CD8-positive, alpha-beta memory T cell (primary cell): ENCODE data around the gene MTA2. TPM values are rescaled to one million over a fixed set of nuclear protein-coding genes. Genes with fewer than 3 reads are reported as not detected.
A peak's percentile ranks its signal among the peaks of the same experiment; 100 is the strongest.

Source experiments
- CTCF ChIA-PET: fragments of 350-600 bp; sonication (Branson Sonifier 250); formaldehyde crosslinking; loops from one replicate; lab custom pipeline; 2021; ENCODE audit warnings: antibody characterized with exemption; lab: Charles Lee
- POLR2A ChIA-PET: fragments of 350-600 bp; sonication (Branson Sonifier 250); formaldehyde crosslinking; loops from one replicate; lab custom pipeline; 2021; ENCODE audit warnings: antibody characterized with exemption; lab: Charles Lee
- DNase-seq, 5 donors: peaks; one replicate each; pipeline versions ENCODE4 v3.0.0 to v3.0.0-alpha.2; 2020 to 2022; ENCODE audit warnings: mixed read lengths in 1 of 5
- H3K27ac ChIP-seq: one replicate; pipeline ENCODE4 v1.7.0; 2013; ENCODE audit warnings: low read depth, mild to moderate bottlenecking, low read length, moderate library complexity
- H3K27me3 ChIP-seq: 2 replicates; pipeline ENCODE4 v1.7.0; 2013; ENCODE audit warnings: low read length, mild to moderate bottlenecking; ENCODE audit not compliant: insufficient read depth, poor library complexity, severe bottlenecking
- H3K36me3 ChIP-seq: 2 replicates; pipeline ENCODE4 v1.7.0; 2013; ENCODE audit warnings: mild to moderate bottlenecking, low read length, moderate library complexity; ENCODE audit not compliant: insufficient read depth
- H3K4me1 ChIP-seq: 2 replicates; pipeline ENCODE4 v1.7.0; 2013; ENCODE audit warnings: mild to moderate bottlenecking, low read length, moderate library complexity; ENCODE audit not compliant: insufficient read depth
- H3K4me3 ChIP-seq: 2 replicates; pipeline ENCODE4 v1.7.0; 2013; ENCODE audit warnings: mild to moderate bottlenecking, low read length
- H3K9me3 ChIP-seq: 2 replicates; pipeline ENCODE4 v1.7.0; 2013; ENCODE audit warnings: mild to moderate bottlenecking, low read length
- H3K27ac Mint-ChIP-seq, 8 donors: one replicate each; pipeline ENCODE4 v1.8.0; 2020 to 2021; ENCODE audit warnings: mixed read lengths in 8 of 8, mild to moderate bottlenecking in 6 of 8, inconsistent platforms in 3 of 8, moderate library complexity in 3 of 8
- H3K27me3 Mint-ChIP-seq, 2 donors: one replicate each; pipeline ENCODE4 v1.8.0; 2020 to 2021; ENCODE audit warnings: mixed read lengths in 2 of 2, mild to moderate bottlenecking in 1 of 2, moderate library complexity in 1 of 2
- H3K36me3 Mint-ChIP-seq, 3 donors: one replicate each; pipeline ENCODE4 v1.8.0; 2020 to 2021; ENCODE audit warnings: mixed read lengths in 3 of 3, inconsistent platforms in 1 of 3, mild to moderate bottlenecking in 1 of 3
- H3K4me1 Mint-ChIP-seq, 3 donors: one replicate each; pipeline ENCODE4 v1.8.0; 2020 to 2021; ENCODE audit warnings: mixed read lengths in 3 of 3, inconsistent platforms in 1 of 3, mild to moderate bottlenecking in 1 of 3
- H3K4me3 Mint-ChIP-seq, 7 donors: one replicate each; pipeline ENCODE4 v1.8.0; 2020 to 2021; ENCODE audit warnings: mixed read lengths in 7 of 7, mild to moderate bottlenecking in 6 of 7, moderate library complexity in 4 of 7, inconsistent platforms in 2 of 7
- H3K9me3 Mint-ChIP-seq, 5 donors: one replicate each; pipeline ENCODE4 v1.8.0; 2020 to 2022; ENCODE audit warnings: mixed read lengths in 5 of 5, mild to moderate bottlenecking in 3 of 5, moderate library complexity in 2 of 5, inconsistent platforms in 1 of 5
- polyA plus RNA-seq: library from polyadenylated mRNA; unstranded; fragments of 300-500 nt; fragmentation: Illumina TruSeq; gene quantifications from one replicate; pipeline ENCODE4 v1.2.3, GENCODE V29; 2021
- total RNA-seq, 2 experiments: library from RNA; stranded (reverse); gene quantifications; one replicate each; pipeline ENCODE4 v1.2.3, GENCODE V29; 2021

The MTA2 gene
- total and polyA plus RNA-seq, 3 experiments from 2014 or later = 37.4 to 263 (median 248) TPM

DNA sequence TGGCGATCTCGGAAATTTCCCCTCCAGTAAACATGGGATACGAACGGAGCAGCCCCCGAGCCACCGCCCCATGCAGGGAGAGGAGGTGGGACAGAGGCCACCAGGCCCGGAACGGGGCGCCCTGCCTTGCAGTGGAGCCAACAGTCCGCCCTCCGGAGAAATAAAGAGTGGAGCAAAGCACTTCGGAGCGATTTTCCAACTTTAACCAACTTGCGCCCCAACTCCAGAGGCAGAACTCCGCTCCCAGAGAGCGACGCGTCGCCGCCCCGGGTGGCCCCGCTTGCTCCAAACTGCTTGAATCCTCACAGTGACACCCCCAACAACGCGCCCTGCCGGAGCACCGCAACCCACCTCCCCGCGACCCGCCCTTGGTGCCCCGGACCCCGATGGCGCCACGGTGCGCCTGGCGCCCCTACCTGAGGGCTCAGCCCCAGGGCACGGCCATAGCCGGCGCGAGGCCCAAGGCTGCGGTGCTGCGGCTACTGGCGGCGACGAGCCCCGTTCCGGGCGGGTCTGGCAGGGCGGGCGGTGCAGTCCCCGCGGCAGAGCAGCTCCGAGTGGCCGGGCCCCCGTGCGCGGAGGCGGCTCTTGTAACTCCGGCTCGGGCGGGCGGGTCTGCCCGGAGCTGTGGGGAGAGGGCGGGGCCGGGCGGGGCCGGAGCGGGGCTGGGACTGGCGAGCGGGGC is 55.3 kb downstream of the MTA2 start, which contains the start of gene AHNAK:
AHNAK (minus strand) TSS at position 563 of the 685 bp plus-strand sequence. CDS start 10,708 bp downstream, outside the sequence.
- Histone ChIP-seq H3K4me1 (peaks cover 55% of the 10 kb centered on the region), H3K36me3 (no peaks in the 10 kb centered on the region), H3K4me3 (peak within 1 kb of the TSS; percentile 76), H3K27ac (peak within 1 kb of the TSS; percentile 96), H3K27me3 (no peaks in the 10 kb centered on the region), H3K9me3 (no peaks in the 10 kb centered on the region)
- H3K27ac Mint-ChIP-seq = peak within 1 kb of the TSS; percentile 92 to 100 (median 97)
- H3K4me1 Mint-ChIP-seq = peaks cover 53 to 77% (median 58%) of the 10 kb centered on the region in 3 donors
- CTCF ChIA-PET = interaction anchor here (0.7 to 6.2 kb wide), 4 partner anchors 9 to 153 kb away, joined by 5 to 203 read pairs (median 10); no protein-coding TSS in a partner anchor
- peak; percentile 49 to 84 (median 66) for DNase-seq
- no peaks in the 10 kb centered on the region for H3K9me3 Mint-ChIP-seq
- POLR2A ChIA-PET = interaction anchor here (0.8 to 11.9 kb wide), 4 partner anchors 8 to 27 kb away, joined by 4 to 193 read pairs (median 7); partner anchors contain the start of gene EEF1G
- H3K27me3 Mint-ChIP-seq = peaks cover 0 to 3% of the 10 kb centered on the region in 2 donors
- H3K36me3 Mint-ChIP-seq = peaks cover 0 to 32% (median 0%) of the 10 kb centered on the region in 3 donors
- H3K4me3 Mint-ChIP-seq = peak within 1 kb of the TSS; percentile 92 to 99 (median 98)

DNA sequence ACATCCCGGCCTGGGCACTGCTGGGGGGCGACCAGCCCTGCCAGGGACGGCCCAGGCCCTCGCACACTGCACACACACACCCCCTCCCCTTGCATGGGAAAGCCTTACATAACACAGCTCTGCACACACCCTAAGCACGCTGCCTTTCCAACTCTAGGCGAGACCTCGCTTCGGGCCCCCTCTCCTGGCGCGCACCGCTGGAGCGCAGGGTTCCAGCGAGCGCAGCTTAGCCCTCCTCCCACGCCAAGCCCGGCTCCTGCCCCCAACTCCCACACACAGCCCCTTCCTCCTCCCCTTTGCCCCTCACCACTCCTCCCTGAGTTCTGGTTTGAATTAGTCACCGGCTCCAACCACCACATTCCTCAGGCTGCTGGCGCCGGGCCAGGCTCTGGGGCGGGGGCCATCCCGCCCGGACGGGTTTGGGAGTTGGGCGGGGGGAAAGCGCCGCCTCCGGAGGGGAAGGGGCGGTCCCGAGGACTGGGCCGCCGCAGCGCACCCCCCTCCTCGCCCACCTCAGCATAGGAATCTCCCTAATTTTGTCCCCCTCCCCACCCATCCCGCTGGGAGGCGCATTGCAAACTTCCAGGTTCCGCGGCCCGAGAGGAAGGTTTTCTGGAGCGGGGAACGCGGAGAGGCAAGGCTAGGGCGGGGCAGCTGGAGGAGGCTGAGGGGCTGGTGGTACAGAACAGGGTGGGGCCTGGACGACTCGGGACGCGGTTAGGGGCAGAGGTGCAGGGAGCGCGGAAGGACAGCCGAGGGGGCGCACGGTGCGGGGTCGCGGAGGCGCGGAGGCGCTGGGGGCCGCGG is 56.0 kb downstream of the MTA2 start:
- Mint-ChIP-seq H3K36me3 (peaks cover 0 to 33% (median 0%) of the 10 kb centered on the region in 3 donors), H3K27ac (peak overlapping the region; percentile 92 to 100 (median 97)), H3K4me3 (peak overlapping the region; percentile 92 to 99 (median 98)), H3K27me3 (peaks cover 0 to 3% of the 10 kb centered on the region in 2 donors), H3K9me3 (no peaks in the 10 kb centered on the region), H3K4me1 (peaks cover 53 to 77% (median 58%) of the 10 kb centered on the region in 3 donors)
- Histone ChIP-seq H3K27me3 (no peaks in the 10 kb centered on the region), H3K36me3 (no peaks in the 10 kb centered on the region), H3K27ac (peak overlapping the region; percentile 96), H3K4me1 (peaks cover 54% of the 10 kb centered on the region), H3K9me3 (no peaks in the 10 kb centered on the region), H3K4me3 (peak overlapping the region; percentile 76)
- POLR2A ChIA-PET = interaction anchor here (1.8 to 11.9 kb wide), 2 partner anchors 11 to 28 kb away, joined by 7 to 193 read pairs; partner anchors contain the start of gene EEF1G
- CTCF ChIA-PET = interaction anchor here (3.4 to 7.7 kb wide), 5 partner anchors 8 to 152 kb away, joined by 9 to 203 read pairs (median 85); partner anchors contain the start of gene TUT1
- peak in 4 of 5 donors; percentile 46 to 79 (median 62) for DNase-seq

DNA sequence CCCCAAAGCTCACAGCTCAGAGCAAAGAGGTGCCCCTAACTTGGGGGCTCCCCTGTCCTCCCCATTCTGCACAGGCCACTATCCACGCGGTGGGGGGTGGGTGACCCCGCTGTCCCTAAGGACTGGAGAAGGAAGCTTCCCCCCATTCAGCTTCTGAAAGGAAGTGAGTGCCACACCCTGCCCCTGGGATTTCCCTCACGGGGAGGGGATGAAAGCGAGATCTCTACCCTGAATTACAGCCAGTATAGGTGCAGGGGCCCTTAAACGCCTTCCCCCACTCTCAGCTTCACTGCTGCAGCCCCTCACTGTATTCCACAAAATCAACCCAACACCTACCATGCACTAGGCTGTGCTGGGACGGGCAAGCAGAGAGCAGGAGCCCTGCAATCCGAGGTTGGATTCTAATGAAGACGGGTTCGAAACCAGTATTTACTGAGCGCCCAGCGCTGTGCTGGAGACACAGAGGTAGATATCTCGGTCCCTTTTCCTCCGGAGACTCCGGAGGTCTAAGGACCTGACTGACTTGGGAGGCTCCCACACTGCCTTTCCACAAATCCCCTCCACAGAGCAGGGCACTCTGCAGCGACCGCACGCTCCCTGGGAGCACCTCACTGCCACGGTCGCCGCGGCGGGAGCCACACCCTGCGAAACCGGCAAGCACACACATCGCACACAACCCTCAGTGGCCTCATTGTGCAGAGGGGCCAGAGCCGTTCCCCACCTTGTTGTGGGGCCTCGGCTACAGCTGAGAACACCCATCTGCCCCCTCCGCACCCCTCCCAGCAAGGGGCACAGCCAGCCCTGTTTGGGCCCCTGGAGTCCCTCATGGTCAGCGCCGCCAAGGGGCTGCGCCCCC is 56.9 kb downstream of the MTA2 start:
- peaks cover 0 to 33% (median 0%) of the 10 kb centered on the region in 3 donors for H3K36me3 Mint-ChIP-seq
- CTCF ChIA-PET = interaction anchor here (1.1 to 7.7 kb wide), 6 partner anchors 8 to 151 kb away, joined by 3 to 203 read pairs (median 56); partner anchors contain the start of gene TUT1
- no peaks in the 10 kb centered on the region for H3K9me3 Mint-ChIP-seq
- Histone ChIP-seq H3K4me1 (peaks cover 54% of the 10 kb centered on the region), H3K27me3 (no peaks in the 10 kb centered on the region), H3K4me3 (peak overlapping the region; percentile 76), H3K27ac (peak overlapping the region; percentile 96), H3K9me3 (no peaks in the 10 kb centered on the region), H3K36me3 (no peaks in the 10 kb centered on the region)
- peak overlapping the region; percentile 92 to 100 (median 97) for H3K27ac Mint-ChIP-seq
- peak in 2 of 5 donors; percentile 31 to 60 for DNase-seq
- POLR2A ChIA-PET = interaction anchor here (0.8 to 11.9 kb wide), 3 partner anchors 11 to 182 kb away, joined by 3 to 193 read pairs (median 11); partner anchors contain the start of gene HNRNPUL2
- H3K27me3 Mint-ChIP-seq = peaks cover 0 to 3% of the 10 kb centered on the region in 2 donors
- H3K4me3 Mint-ChIP-seq = peak overlapping the region; percentile 92 to 99 (median 98)
- peaks cover 56 to 77% (median 60%) of the 10 kb centered on the region in 3 donors for H3K4me1 Mint-ChIP-seq

DNA sequence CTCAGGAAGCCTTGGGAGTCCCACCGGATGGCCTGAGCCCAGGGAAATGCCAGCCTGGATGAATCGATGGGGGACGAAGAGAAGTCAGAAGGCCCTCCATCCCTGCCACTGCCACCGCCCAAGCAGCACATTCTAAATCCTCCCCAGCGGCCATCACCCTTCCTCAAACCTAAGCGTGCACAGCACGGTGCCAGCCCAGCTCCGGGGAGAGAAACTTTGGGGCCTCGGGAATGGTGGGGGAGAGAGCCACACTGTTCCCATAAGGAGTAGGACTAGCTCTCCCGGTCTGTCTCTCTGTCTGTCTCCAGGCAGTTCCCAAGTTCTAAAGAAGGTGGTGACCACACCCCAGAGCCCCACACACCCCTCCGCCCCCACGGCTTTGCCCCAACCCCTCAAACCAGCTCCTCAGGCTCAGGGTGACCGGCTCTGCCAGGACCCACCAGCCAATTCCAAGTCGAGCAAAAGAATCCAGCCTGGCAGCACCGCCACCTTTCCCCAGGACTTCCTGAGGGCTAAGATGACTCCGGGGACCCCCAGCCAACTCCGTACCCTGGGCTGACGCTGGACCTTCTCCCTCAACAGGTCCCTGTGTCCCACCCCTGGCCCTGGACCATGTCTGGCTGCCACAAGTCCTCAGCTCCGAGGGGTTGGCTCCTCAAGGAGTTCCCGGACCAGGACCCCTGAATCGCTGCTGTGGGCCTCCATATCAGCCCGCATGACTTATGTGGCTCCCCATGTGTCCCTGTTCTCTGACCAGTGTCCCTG is 57.8 kb downstream of the MTA2 start:
- Histone ChIP-seq H3K27me3 (no peaks in the 10 kb centered on the region), H3K4me1 (peaks cover 63% of the 10 kb centered on the region), H3K4me3 (peak overlapping the region; percentile 76), H3K27ac (peak overlapping the region; percentile 96), H3K9me3 (no peaks in the 10 kb centered on the region), H3K36me3 (no peaks in the 10 kb centered on the region)
- DNase-seq = no peak
- Mint-ChIP-seq H3K27ac (peak overlapping the region; percentile 92 to 100 (median 97)), H3K4me1 (peaks cover 61 to 81% (median 68%) of the 10 kb centered on the region in 3 donors), H3K4me3 (peak overlapping the region; percentile 92 to 99 (median 98)), H3K9me3 (no peaks in the 10 kb centered on the region), H3K27me3 (peaks cover 0 to 3% of the 10 kb centered on the region in 2 donors), H3K36me3 (peaks cover 0 to 35% (median 0%) of the 10 kb centered on the region in 3 donors)
- POLR2A ChIA-PET = interaction anchor here (0.6 to 11.9 kb wide), 5 partner anchors 12 to 183 kb away, joined by 3 to 193 read pairs (median 11); partner anchors contain the start of gene HNRNPUL2
- CTCF ChIA-PET = interaction anchor here (0.9 to 7.7 kb wide), 18 partner anchors 9 to 153 kb away, joined by 3 to 203 read pairs (median 4); partner anchors contain the start of gene TUT1

Other genes with a start within 250 kb of the MTA2 start
- gene SCGB1A1, start 182.8 kb downstream of the MTA2 start, total RNA-seq = not detected
- not detected for gene SCGB1A1, start 182.8 kb downstream of the MTA2 start, polyA plus RNA-seq
- gene AHNAK, start 55.1 kb downstream of the MTA2 start, total RNA-seq = 100 to 1,000 TPM; 187 to 193 TPM
- 125 TPM for gene AHNAK, start 55.1 kb downstream of the MTA2 start, polyA plus RNA-seq
- 1,000 to 10,000 TPM; 1,800 to 1,846 TPM for gene EEF1G, start 28.0 kb downstream of the MTA2 start, total RNA-seq
- gene EEF1G, start 28.0 kb downstream of the MTA2 start, polyA plus RNA-seq = 1,157 TPM
- gene TUT1, start 10.3 kb downstream of the MTA2 start, total RNA-seq = 10 to 100 TPM; 30.8 to 32.7 TPM
- gene TUT1, start 10.3 kb downstream of the MTA2 start, polyA plus RNA-seq = 13.7 TPM
- 100 to 1,000 TPM; 133 to 134 TPM for gene EML3, start 10.9 kb upstream of the MTA2 start, total RNA-seq
- gene EML3, start 10.9 kb upstream of the MTA2 start, polyA plus RNA-seq = 22.9 TPM
- gene ROM1, start 11.4 kb upstream of the MTA2 start, total RNA-seq = 1 to 10 TPM; 4.9 to 5.3 TPM
- gene ROM1, start 11.4 kb upstream of the MTA2 start, polyA plus RNA-seq = 1.7 TPM
- 10 to 100 TPM; 67.4 to 68.2 TPM for gene B3GAT3, start 20.1 kb upstream of the MTA2 start, total RNA-seq
- gene B3GAT3, start 20.1 kb upstream of the MTA2 start, polyA plus RNA-seq = 48.9 TPM
- 100 to 1,000 TPM; 213 to 219 TPM for gene GANAB, start 44.7 kb upstream of the MTA2 start, total RNA-seq
- 164 TPM for gene GANAB, start 44.7 kb upstream of the MTA2 start, polyA plus RNA-seq
- 10 to 100 TPM; 41.3 to 45.9 TPM for gene INTS5, start 51.4 kb upstream of the MTA2 start, total RNA-seq
- gene INTS5, start 51.4 kb upstream of the MTA2 start, polyA plus RNA-seq = 45.2 TPM
- gene C11orf98, start 63.3 kb upstream of the MTA2 start, total RNA-seq = 100 to 1,000 TPM; 178 to 182 TPM
- 118 TPM for gene C11orf98, start 63.3 kb upstream of the MTA2 start, polyA plus RNA-seq
- 10 to 100 TPM; 43.1 to 48.3 TPM for gene CSKMT, start 63.4 kb upstream of the MTA2 start, total RNA-seq
- gene CSKMT, start 63.4 kb upstream of the MTA2 start, polyA plus RNA-seq = 3.6 TPM
- gene UQCC3, start 69.8 kb upstream of the MTA2 start, total RNA-seq = 1 to 10 TPM; 7.1 to 7.5 TPM
- 11.2 TPM for gene UQCC3, start 69.8 kb upstream of the MTA2 start, polyA plus RNA-seq
- 10 to 100 TPM; 22.6 to 22.9 TPM for gene LBHD1, start 70.4 kb upstream of the MTA2 start, total RNA-seq
- gene LBHD1, start 70.4 kb upstream of the MTA2 start, polyA plus RNA-seq = 7.6 TPM
- 100 to 1,000 TPM; 142 to 143 TPM for gene UBXN1, start 77.2 kb upstream of the MTA2 start, total RNA-seq
- gene UBXN1, start 77.2 kb upstream of the MTA2 start, polyA plus RNA-seq = 164 TPM
- gene LRRN4CL, start 87.7 kb upstream of the MTA2 start, total RNA-seq = under 1 TPM; 0.11 to 0.22 TPM
- gene LRRN4CL, start 87.7 kb upstream of the MTA2 start, polyA plus RNA-seq = not detected
- gene BSCL2, start 105.6 kb upstream of the MTA2 start, total RNA-seq = 10 to 100 TPM; 32.9 to 33.3 TPM
- gene BSCL2, start 105.6 kb upstream of the MTA2 start, polyA plus RNA-seq = 48.8 TPM
- gene GNG3, start 105.8 kb upstream of the MTA2 start, total RNA-seq = not detected
- gene GNG3, start 105.8 kb upstream of the MTA2 start, polyA plus RNA-seq = 0.36 TPM
- gene HNRNPUL2, start 125.6 kb upstream of the MTA2 start, total RNA-seq = 10 to 100 TPM; 58.7 to 64.3 TPM
- gene HNRNPUL2, start 125.6 kb upstream of the MTA2 start, polyA plus RNA-seq = 3.3 TPM
- 10 to 100 TPM; 36.7 to 37.2 TPM for gene TTC9C, start 126.6 kb upstream of the MTA2 start, total RNA-seq
- gene TTC9C, start 126.6 kb upstream of the MTA2 start, polyA plus RNA-seq = 22.2 TPM
- gene ZBTB3, start 152.3 kb upstream of the MTA2 start, total RNA-seq = 10 to 100 TPM in 1 of 2 experiments, 1 to 10 TPM in 1; 9.4 to 11.6 TPM
- gene ZBTB3, start 152.3 kb upstream of the MTA2 start, polyA plus RNA-seq = 3.5 TPM
- 100 to 1,000 TPM; 151 to 160 TPM for gene POLR2G, start 159.7 kb upstream of the MTA2 start, total RNA-seq
- 272 TPM for gene POLR2G, start 159.7 kb upstream of the MTA2 start, polyA plus RNA-seq
- 10 to 100 TPM; 21.8 to 24.1 TPM for gene TAF6L, start 169.5 kb upstream of the MTA2 start, total RNA-seq
- 9.6 TPM for gene TAF6L, start 169.5 kb upstream of the MTA2 start, polyA plus RNA-seq
- 10 to 100 TPM; 46.4 to 49.2 TPM for gene TMEM179B, start 185.5 kb upstream of the MTA2 start, total RNA-seq
- 135 TPM for gene TMEM179B, start 185.5 kb upstream of the MTA2 start, polyA plus RNA-seq
- 10 to 100 TPM; 13.0 to 14.6 TPM for gene TMEM223, start 190.1 kb upstream of the MTA2 start, total RNA-seq
- gene TMEM223, start 190.1 kb upstream of the MTA2 start, polyA plus RNA-seq = 56.0 TPM
- 100 to 1,000 TPM; 112 to 126 TPM for gene NXF1, start 203.6 kb upstream of the MTA2 start, total RNA-seq
- gene NXF1, start 203.6 kb upstream of the MTA2 start, polyA plus RNA-seq = 81.2 TPM
- 10 to 100 TPM; 34.7 to 35.3 TPM for gene STX5, start 230.2 kb upstream of the MTA2 start, total RNA-seq
- 37.2 TPM for gene STX5, start 230.2 kb upstream of the MTA2 start, polyA plus RNA-seq
- under 1 TPM in 1 of 2 experiments, not detected in 1; 0.50 TPM for gene TEX54, start 231.0 kb upstream of the MTA2 start, total RNA-seq
- gene TEX54, start 231.0 kb upstream of the MTA2 start, polyA plus RNA-seq = 0.66 TPM
- 100 to 1,000 TPM; 124 to 131 TPM for gene WDR74, start 237.7 kb upstream of the MTA2 start, total RNA-seq
- gene WDR74, start 237.7 kb upstream of the MTA2 start, polyA plus RNA-seq = 42.4 TPM